ENCODE results near the gene PANX1.

GRCh38 chr11:94104734-94105133 is 23.9 kb upstream of the PANX1 start:
- TF ChIP-seq CTCF (IDR thresholded peaks at IDR 0.05) (no peak), POLR2A (IDR thresholded peaks at IDR 0.05) (no peak)

All from adrenal gland (tissue), 5 donors.